ENCODE results near the gene KRTAP1-3.
"Not testable (repeated sequence)": the region's sequence is repeated elsewhere in the genome, so short reads cannot be mapped to it uniquely, and the experiment has no call there.

KRTAP1-3 gene

GRCh38 chr17:41054556-41054955, 19.9 kb upstream of the KRTAP1-3 start:
- DNase-seq, ATAC-seq: not testable (repeated sequence)

GRCh38 chr17:41054025-41054424, 19.4 kb upstream of the KRTAP1-3 start:
- no peak for DNase-seq
- no peak for ATAC-seq

GRCh38 chr17:41052566-41052965, 17.9 kb upstream of the KRTAP1-3 start:
- no peak for ATAC-seq
- DNase-seq: no peak

DNA sequence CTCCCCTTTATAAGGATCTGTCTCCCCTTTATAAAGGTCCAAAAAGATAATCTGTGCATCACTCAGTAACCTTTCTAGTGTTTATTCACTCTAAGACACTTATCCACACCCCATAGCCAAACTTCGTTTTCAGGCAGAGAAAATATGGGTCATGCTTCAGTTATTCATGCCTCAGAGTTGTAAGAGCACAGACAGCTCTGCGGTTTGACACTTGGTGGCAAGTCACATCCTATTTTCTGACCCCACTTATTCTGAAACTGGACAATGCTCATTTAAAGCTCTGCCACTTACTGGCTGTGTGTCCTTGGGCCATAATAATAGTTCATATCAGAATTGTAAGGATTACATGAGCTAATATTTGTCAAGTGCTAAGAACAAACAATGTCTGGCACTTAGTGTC, 14.4 kb upstream of the KRTAP1-3 start:
- no peak for ATAC-seq
- no peak for DNase-seq

DNA sequence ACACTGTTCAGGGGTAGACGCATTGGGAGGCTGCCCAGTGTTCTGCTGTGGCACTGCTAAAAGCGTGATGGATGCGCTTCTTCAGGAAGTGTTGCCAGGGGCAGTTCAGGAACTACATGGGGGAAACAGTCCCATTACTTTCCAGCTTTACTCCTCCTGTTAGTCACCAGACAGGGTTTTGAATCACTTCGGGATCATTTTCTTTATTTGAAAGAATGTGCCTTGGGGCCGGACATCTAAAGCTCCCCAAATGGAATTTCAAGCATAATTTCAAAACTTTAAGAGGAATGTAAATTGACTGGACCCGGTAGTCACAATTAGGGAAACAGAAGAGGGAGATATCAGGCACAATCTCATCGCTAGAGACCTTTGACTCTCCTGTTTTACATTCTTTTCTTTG, 13.8 kb upstream of the KRTAP1-3 start:
- no peak for ATAC-seq
- DNase-seq: no peak

DNA sequence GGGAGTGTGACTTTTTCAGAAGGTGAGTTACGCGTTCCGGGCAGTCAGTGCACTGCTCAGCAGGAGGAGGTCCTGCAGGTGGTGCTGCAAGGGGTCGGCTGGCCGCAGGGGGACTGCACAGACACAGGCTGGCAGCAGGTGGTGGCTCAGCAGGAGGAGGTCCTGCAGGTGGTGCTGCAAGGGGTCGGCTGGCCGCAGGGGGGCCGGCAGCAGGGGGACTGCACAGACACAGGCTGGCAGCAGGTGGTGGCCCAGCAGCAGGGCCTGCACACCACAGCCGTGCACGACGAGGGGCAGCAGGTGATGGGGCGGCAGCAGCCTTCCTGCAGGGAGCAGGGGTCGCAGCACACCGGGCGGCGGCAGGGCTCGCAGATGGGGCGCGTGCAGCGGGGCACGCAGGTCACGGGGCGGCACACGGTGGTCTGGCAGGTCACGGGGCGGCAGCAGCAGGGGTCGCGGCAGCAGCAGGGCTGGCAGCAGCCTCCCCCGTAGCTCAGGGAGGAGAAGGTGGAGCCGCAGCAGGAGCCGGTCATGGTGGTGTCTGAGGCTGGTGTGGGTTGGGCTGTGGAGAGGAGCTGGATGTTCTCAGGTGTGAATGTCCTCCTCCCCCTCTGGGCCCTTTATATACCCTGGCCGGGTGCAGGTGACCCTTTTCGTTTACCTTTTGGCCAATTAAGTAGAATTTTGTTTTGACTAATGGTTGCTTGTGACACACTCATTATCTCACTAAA, 12.2 kb upstream of the KRTAP1-3 start, which contains the start of gene KRTAP2-1:
Gene KRTAP2-1, minus strand, starts transcription at position 582 of the 731 bp plus-strand sequence. Its CDS starts 49 bp downstream, at position 533.
- DNase-seq, ATAC-seq: not testable (repeated sequence)

GRCh38 chr17:41042953-41043352, 8.3 kb upstream of the KRTAP1-3 start:
- DNase-seq (no peak), ATAC-seq (no peak)

DNA sequence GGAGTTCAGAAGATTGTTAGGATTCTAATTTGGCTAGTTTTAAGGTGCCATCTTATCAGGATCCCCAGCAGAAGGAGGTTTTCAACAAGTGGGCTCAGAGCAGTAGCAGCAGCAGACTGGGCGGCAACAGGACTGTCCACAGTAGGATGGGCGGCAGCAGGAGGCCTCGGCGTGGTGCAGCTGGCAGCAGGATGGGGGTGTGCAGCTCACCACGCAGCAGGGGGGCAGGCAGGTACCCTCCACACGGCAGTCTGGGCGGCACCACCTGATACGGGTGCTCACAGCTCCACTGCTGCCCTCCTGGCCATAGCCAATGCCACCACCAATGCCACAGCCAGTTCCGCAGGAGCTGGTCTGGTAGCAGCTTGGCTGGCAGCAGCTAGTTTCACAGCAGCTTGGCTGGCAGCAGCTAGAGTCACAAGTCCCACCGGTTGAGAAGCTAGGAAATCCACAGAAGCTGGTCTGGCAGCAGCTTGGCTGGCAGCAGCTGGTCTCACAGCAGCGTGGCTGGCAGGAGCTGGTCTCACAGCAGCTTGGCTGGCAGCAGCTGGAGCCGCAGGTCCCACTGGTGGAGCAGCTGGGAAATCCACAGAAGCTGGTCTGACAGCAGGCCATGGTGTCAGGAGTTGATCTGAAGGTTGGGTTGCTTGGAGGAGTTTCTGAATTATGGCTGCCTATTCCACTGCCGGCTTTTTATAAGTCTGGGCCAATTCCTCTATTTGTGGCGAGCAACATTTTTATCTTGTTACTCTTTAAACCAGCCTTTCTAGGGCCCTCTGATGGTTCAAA, 6.3 kb upstream of the KRTAP1-3 start, which contains the start of gene KRTAP1-1:
Gene KRTAP1-1, minus strand, starts transcription at position 668 of the 789 bp plus-strand sequence. Its CDS starts 53 bp downstream, at position 615.
- DNase-seq, ATAC-seq: not testable (repeated sequence)

GRCh38 chr17:41037853-41038350, 3.2 kb upstream of the KRTAP1-3 start:
- no peak for ATAC-seq
- DNase-seq: no peak

- ATAC-seq (no peak), DNase-seq (no peak)
Observed at GRCh38 chr17:41029633-41030245, 4.9 kb downstream of the KRTAP1-3 start, which contains the start of gene KRTAP1-4. KRTAP1-4 (minus strand) TSS chr17:41030195; CDS start chr17:41030078, 117 bp downstream.

- ATAC-seq (no peak), DNase-seq (no peak)
Observed at GRCh38 chr17:41026715-41027471, 7.8 kb downstream of the KRTAP1-3 start, which contains the start of gene KRTAP1-5. KRTAP1-5 (minus strand) TSS chr17:41027208; CDS start chr17:41027155, 53 bp downstream.

GRCh38 chr17:41024697-41025096, 10.0 kb downstream of the KRTAP1-3 start:
- DNase-seq (no peak), ATAC-seq (no peak)

- no peak for ATAC-seq
Observed at GRCh38 chr17:41020336-41020735, 14.3 kb downstream of the KRTAP1-3 start.

GRCh38 chr17:41019415-41019814, 15.3 kb downstream of the KRTAP1-3 start:
- ATAC-seq (no peak), DNase-seq (no peak)

More at GRCh38 chr17:41020336-41020735, 14.3 kb downstream of the KRTAP1-3 start:
- DNase-seq: no peak

DNA sequence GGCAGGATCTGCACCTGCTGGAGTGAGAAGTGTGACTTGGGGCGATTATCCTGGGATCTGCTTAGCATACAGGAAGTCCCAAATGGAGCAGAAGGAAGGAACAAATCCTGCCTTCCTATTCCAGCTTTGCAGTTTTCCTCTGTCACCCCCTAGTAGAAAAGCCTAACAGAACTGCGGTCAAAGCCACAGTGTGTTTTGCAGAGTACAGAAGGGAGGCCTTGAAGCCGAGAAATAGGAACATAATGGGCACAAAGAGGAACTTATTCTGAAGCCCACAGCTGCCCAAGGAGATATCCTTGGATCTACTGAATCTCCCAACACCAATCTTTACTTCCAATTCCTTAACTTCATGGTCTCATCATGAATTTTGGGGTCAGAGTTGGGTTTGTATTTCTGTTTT, 16.1 kb downstream of the KRTAP1-3 start:
- ATAC-seq (no peak), DNase-seq (no peak)

DNA sequence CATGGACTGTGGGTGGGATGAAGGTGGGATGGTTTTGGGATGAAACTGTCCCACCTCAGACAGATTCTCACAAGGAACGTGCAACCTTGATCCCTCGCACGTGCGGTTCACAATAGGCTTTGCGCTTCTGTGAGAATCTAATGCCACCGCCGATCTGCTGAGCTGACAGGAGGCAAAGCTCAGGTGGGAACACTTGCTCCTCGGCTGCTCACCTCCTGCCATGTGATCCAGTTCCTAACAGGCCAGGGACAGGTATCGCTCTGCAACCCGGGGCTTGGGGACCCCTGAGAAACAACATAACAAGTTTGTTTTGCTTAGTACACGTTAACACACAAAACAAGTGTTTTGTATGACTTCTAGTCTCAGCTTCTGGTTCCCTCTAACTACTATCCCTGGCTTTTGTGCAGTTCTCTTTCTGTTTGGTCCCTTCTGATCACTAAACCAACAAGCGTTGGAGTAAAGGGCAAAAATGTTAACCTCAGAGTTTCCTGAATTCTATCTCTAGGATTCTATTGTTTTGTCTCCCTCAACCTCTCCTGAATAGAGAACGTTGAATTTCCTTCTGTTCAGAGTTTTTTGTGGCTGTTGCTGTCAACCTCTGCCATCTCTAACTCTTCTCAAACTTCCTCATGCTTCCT, 18.0 kb downstream of the KRTAP1-3 start:
- no peak for DNase-seq
- ATAC-seq: no peak

GRCh38 chr17:41015454-41015853, 19.2 kb downstream of the KRTAP1-3 start:
- no peak for DNase-seq
- no peak for ATAC-seq

DNA sequence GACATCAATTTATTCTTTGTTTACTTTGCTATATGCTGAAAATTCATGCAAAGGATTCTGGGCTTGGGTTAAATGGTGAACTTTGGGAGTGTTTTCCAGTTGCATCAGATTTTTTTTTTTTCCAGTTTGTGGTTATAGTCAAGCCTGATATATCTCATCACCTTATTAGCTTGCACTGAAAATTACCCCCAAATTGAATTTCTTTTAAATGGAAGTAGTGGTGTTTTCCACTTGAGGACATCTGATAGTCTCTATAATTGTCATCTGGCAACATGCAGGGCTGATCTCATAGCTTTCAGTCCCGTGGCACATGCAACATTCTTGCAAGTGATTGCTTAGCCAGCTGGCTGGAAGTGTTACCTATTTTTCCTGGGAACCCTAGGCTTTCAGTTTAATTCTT, 21.1 kb downstream of the KRTAP1-3 start:
- ATAC-seq (no peak), DNase-seq (no peak)

- no peak for ATAC-seq
Observed at GRCh38 chr17:41013181-41013580, 21.5 kb downstream of the KRTAP1-3 start.

DNA sequence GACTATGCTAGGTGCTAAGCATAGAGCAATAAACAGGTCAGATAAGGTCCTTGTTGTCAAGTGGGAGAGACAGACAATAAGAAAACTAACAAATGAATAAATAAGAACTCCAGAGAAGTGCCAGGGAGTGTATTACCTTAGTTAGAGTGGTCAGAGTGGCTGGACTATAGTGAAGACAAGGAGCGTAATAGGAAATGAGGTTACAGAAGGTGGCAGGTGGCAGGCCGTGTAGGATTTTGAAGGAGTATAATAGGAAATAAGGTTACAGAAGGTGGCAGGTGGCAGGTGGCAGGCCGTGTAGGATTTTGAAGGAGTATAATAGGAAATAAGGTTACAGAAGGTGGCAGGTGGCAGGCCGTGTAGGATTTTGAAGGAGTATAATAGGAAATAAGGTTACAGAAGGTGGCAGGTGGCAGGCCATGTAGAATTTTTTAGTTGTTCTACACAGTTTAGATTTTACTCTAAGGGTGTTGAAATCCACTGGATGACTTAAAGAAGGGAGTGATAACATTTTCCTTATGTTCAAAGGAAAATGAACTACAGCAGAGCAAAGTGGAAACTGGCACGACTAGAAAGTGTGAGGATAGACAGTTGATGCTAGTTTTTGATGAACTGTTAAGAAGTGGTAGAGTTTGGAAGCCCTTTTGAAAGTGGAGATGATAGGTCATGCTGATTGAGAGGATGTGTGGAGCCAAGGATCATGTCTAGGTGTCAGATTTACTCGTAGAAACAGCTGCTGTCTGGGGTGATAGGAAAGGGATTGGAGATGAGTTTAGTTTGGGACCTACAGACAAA, 22.2 kb downstream of the KRTAP1-3 start:
- ATAC-seq (no peak), DNase-seq (no peak)

More at GRCh38 chr17:41013181-41013580, 21.5 kb downstream of the KRTAP1-3 start:
- DNase-seq: no peak
